HPDE6-E6E7 (cell line): ENCODE results near the gene LRRC23.
"Not testable (repeated sequence)": the region's sequence is repeated elsewhere in the genome, so short reads cannot be mapped to it uniquely, and the experiment has no call there.

Source experiments
- DNase-seq: peaks from one replicate; pipeline ENCODE4 v3.0.0; 2011; ENCODE audit warnings: missing footprints; ENCODE audit errors: extremely low spot score

The LRRC23 gene

GRCh38 chr12:6872073-6873048 lies 32.3 kb upstream of the LRRC23 start:
- DNase-seq: peak; percentile 84

GRCh38 chr12:6873094-6874014 lies 31.3 kb upstream of the LRRC23 start, which contains the start of gene SPSB2:
SPSB2 (minus strand) TSS chr12:6873303; CDS start chr12:6872901, 402 bp downstream.
- peak; percentile 79 for DNase-seq

GRCh38 chr12:6874015-6874368 lies 30.6 kb upstream of the LRRC23 start:
- not testable (repeated sequence) for DNase-seq

- not testable (repeated sequence) for DNase-seq
Observed at GRCh38 chr12:6879824-6880223, 24.8 kb upstream of the LRRC23 start.

- no peak for DNase-seq
Observed at GRCh38 chr12:6883252-6883651, 21.4 kb upstream of the LRRC23 start.

- no peak for DNase-seq
Observed at GRCh38 chr12:6883683-6884082, 20.9 kb upstream of the LRRC23 start.

- DNase-seq: no peak
Observed at GRCh38 chr12:6884539-6884938, 20.1 kb upstream of the LRRC23 start.

- DNase-seq: not testable (repeated sequence)
Observed at GRCh38 chr12:6886206-6886999, 18.2 kb upstream of the LRRC23 start.

- no peak for DNase-seq
Observed at GRCh38 chr12:6887460-6887859, 17.2 kb upstream of the LRRC23 start.

GRCh38 chr12:6888360-6888759 lies 16.3 kb upstream of the LRRC23 start:
- DNase-seq: no peak

- DNase-seq: not testable (repeated sequence)
Observed at GRCh38 chr12:6888794-6889193, 15.8 kb upstream of the LRRC23 start.

GRCh38 chr12:6889775-6890573 lies 14.6 kb upstream of the LRRC23 start:
- DNase-seq: not testable (repeated sequence)

GRCh38 chr12:6890789-6891645 lies 13.6 kb upstream of the LRRC23 start:
- DNase-seq: peak; percentile 95

- no peak for DNase-seq
Observed at GRCh38 chr12:6891646-6892001, 13.0 kb upstream of the LRRC23 start.

- DNase-seq: not testable (repeated sequence)
Observed at GRCh38 chr12:6892683-6893082, 11.9 kb upstream of the LRRC23 start.

- no peak for DNase-seq
Observed at GRCh38 chr12:6894321-6894720, 10.3 kb upstream of the LRRC23 start.

- DNase-seq: no peak
Observed at GRCh38 chr12:6896846-6897435, 7.7 kb upstream of the LRRC23 start.

- DNase-seq: no peak
Observed at GRCh38 chr12:6899427-6899826, 5.2 kb upstream of the LRRC23 start.

- no peak for DNase-seq
Observed at GRCh38 chr12:6899837-6900519, 4.6 kb upstream of the LRRC23 start.
